HEK293T (cell line): ENCODE data around the gene LIFR.

ENCODE experiments used
- FOXK2 ChIP-seq: fragments of 450-650 bp; IDR thresholded peaks from 2 replicates; pipeline ENCODE4 v1.6.1; 2016; ENCODE audit warnings: mild to moderate bottlenecking
- HDGF ChIP-seq: fragments of 450-650 bp; IDR thresholded peaks from 2 replicates; pipeline ENCODE4 v1.6.1; 2017; ENCODE audit warnings: antibody characterized with exemption, borderline replicate concordance
- TARDBP ChIP-seq: fragments of 450-650 bp; IDR thresholded peaks from 2 replicates; pipeline ENCODE4 v1.6.1; 2016
- TF ChIP-seq, protein P1 (sequence below): fragments of 450-650 bp; IDR thresholded peaks from 2 replicates; pipeline ENCODE4 v1.6.1; 2016

DNA sequence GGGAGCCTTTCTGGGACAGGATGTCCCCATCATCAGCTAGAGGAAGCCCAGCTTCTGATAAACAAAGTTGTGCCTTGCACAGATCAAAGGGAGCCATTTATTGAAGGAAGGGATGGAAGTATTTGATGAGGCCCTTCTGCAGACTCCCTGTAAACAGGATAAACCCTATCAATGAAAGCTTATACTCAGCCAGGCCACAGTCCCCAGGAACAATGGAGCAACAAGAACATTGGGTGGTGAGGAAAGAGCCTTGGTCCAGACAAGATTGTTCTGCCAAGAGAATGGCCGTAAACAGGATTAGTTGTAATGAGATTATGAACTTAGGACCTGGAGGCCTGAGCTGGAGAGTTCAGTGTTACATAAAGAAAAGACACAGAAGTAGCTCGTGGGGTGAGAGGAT, 40.5 kb upstream of the LIFR start:
- TF ChIP-seq, protein P1, sequence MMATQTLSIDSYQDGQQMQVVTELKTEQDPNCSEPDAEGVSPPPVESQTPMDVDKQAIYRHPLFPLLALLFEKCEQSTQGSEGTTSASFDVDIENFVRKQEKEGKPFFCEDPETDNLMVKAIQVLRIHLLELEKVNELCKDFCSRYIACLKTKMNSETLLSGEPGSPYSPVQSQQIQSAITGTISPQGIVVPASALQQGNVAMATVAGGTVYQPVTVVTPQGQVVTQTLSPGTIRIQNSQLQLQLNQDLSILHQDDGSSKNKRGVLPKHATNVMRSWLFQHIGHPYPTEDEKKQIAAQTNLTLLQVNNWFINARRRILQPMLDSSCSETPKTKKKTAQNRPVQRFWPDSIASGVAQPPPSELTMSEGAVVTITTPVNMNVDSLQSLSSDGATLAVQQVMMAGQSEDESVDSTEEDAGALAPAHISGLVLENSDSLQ: no peak
- TF ChIP-seq TARDBP: no peak
- no peak for TF ChIP-seq HDGF
- no peak for TF ChIP-seq FOXK2
